ENCODE measurements around the gene OCIAD1. TPM values are rescaled to one million over a fixed set of nuclear protein-coding genes. Genes with fewer than 3 reads are reported as not detected.

Gene OCIAD1
- polyA plus RNA-seq, 3 donors = 112 to 145 (median 139) TPM

DNA sequence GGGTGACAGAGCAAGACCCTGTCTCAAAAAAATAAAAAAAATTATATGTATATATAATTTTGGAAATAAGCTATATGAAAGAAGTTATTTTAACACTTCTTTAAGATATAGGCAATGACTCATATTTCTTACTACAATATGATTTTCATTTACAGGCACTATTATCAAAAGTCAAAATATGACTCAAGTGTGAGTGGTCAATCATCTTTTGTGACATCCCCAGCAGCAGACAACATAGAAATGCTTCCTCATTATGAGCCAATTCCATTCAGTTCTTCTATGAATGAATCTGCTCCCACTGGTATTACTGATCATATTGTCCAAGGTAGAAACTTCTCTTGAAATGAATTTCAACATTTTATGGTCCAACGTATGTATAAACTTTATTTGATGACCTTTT is 20.8 kb downstream of the OCIAD1 start:
- no peaks in the 10 kb centered on the region for H3K9me3 Mint-ChIP-seq
- H3K27me3 ChIP-seq (ENCODE audit: control insufficient read depth in 2 of 2, insufficient read depth in 2 of 2, low read length in 2 of 2) = no peaks in the 10 kb centered on the region
- peaks cover 51 to 56% of the 10 kb centered on the region in 2 donors for H3K36me3 Mint-ChIP-seq
- H3K27ac ChIP-seq (ENCODE audit: low read depth in 1 of 2, low read length in 2 of 2) = no peak overlapping the region
- no peaks in the 10 kb centered on the region for H3K79me2 ChIP-seq (ENCODE audit: insufficient read depth, low read length)
- H3K36me3 ChIP-seq (replicated peaks in 1 of 2; ENCODE audit: control insufficient read depth in 1 of 2, insufficient read depth in 2 of 2, low read length in 2 of 2) = peaks cover 44 to 80% of the 10 kb centered on the region in 2 donors
- no peak overlapping the region for H3K4me3 Mint-ChIP-seq
- no peaks in the 10 kb centered on the region for H3K9me3 ChIP-seq (replicated peaks in 1 of 2; ENCODE audit: control insufficient read depth in 1 of 2, insufficient read depth in 1 of 2, low read length in 2 of 2)
- no peak for DNase-seq
- H3K4me3 ChIP-seq (replicated peaks in 1 of 3; ENCODE audit: low read depth in 2 of 3, low read length in 3 of 3) = no peak overlapping the region
- no peak overlapping the region for H3K4me2 ChIP-seq (replicated peaks; ENCODE audit: extremely low read depth, low read length, poor library complexity, severe bottlenecking)
- H3K4me1 ChIP-seq (ENCODE audit: control insufficient read depth in 1 of 2, insufficient read depth in 2 of 2, low read length in 2 of 2) = no peaks in the 10 kb centered on the region
- no peak overlapping the region for H2AFZ ChIP-seq (ENCODE audit: insufficient read depth, low read depth, low read length, poor library complexity, severe bottlenecking)
- peaks cover 2% of the 10 kb centered on the region for H4K20me1 ChIP-seq (ENCODE audit: insufficient read depth, low read length)
- intact Hi-C loops (cut with micrococcal nuclease) = no loop called here
- no peaks in the 10 kb centered on the region for H3K27me3 Mint-ChIP-seq (ENCODE audit: low read depth in 3 of 3)
- H3K4me1 Mint-ChIP-seq = peaks cover 3% of the 10 kb centered on the region
- no CpG with 5 or more reads among the region's 1 CpG for WGBS (ENCODE audit: insufficient coverage)
- no peak overlapping the region for H3K27ac Mint-ChIP-seq
- H3K9ac ChIP-seq (ENCODE audit: insufficient read depth, low read length, poor library complexity, severe bottlenecking) = no peak overlapping the region
- no peak for TF ChIP-seq CTCF (IDR thresholded peaks at IDR 0.05)

DNA sequence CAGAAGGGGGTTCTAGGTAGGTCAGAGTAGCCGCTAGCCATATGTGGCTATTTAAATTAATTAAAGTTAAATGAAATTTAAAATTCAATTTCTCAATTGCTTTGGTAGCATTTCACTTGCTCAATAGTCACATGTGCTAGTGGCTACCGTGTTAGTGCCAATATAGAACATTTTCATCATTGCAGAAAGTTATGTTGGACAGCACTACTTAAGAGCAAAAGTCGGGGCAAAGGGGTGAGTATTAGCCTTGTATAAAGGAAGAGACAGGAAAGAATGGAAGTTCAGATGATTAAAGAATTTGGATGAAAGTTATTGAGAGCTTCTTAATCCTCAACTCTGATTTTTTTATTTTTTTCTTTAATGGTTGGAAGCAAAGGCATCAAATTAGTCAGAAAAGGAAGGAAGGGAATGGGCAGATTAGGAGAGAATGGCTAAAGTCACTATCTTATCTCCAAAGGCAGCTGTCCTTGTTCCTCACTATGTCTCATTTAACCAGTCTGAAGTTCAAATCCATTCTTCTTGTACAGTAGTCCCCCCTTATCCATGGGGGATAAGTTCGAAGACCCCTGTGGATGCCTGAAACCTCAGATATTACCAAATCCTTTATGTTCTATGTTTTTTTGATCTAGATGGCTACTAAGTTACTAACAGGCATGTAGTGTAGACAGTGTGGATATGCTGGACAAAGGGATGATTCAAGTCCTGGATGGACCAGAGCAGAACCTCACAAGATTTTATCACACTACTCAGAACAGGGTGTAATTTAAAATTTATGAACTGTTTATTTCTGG is 22.9 kb downstream of the OCIAD1 start:
- H3K36me3 Mint-ChIP-seq = peaks cover 58 to 60% of the 10 kb centered on the region in 2 donors
- H3K27ac Mint-ChIP-seq = peak overlapping the region in 1 of 7 donors; percentile 54
- H3K4me1 Mint-ChIP-seq = peaks cover 6% of the 10 kb centered on the region
- Histone ChIP-seq H3K4me1 (ENCODE audit: control insufficient read depth in 1 of 2, insufficient read depth in 2 of 2, low read length in 2 of 2) (no peaks in the 10 kb centered on the region), H3K27me3 (ENCODE audit: control insufficient read depth in 2 of 2, insufficient read depth in 2 of 2, low read length in 2 of 2) (no peaks in the 10 kb centered on the region), H3K9me3 (replicated peaks in 1 of 2; ENCODE audit: control insufficient read depth in 1 of 2, insufficient read depth in 1 of 2, low read length in 2 of 2) (no peaks in the 10 kb centered on the region), H3K9ac (ENCODE audit: insufficient read depth, low read length, poor library complexity, severe bottlenecking) (no peak overlapping the region), H3K36me3 (replicated peaks in 1 of 2; ENCODE audit: control insufficient read depth in 1 of 2, insufficient read depth in 2 of 2, low read length in 2 of 2) (peaks cover 48 to 80% of the 10 kb centered on the region in 2 donors), H4K20me1 (ENCODE audit: insufficient read depth, low read length) (no peaks in the 10 kb centered on the region), H3K4me3 (replicated peaks in 1 of 3; ENCODE audit: low read depth in 2 of 3, low read length in 3 of 3) (no peak overlapping the region), H3K79me2 (ENCODE audit: insufficient read depth, low read length) (no peaks in the 10 kb centered on the region), H3K27ac (ENCODE audit: low read depth in 1 of 2, low read length in 2 of 2) (no peak overlapping the region), H3K4me2 (replicated peaks; ENCODE audit: extremely low read depth, low read length, poor library complexity, severe bottlenecking) (no peak overlapping the region), H2AFZ (ENCODE audit: insufficient read depth, low read depth, low read length, poor library complexity, severe bottlenecking) (no peak overlapping the region)
- no peak for TF ChIP-seq CTCF (IDR thresholded peaks at IDR 0.05)
- peaks cover 0 to 1% (median 0%) of the 10 kb centered on the region in 3 donors for H3K27me3 Mint-ChIP-seq (ENCODE audit: low read depth in 3 of 3)
- DNase-seq = no peak
- H3K4me3 Mint-ChIP-seq = no peak overlapping the region
- H3K9me3 Mint-ChIP-seq = no peaks in the 10 kb centered on the region
- no CpG with 5 or more reads among the region's 4 CpGs for WGBS (ENCODE audit: insufficient coverage)
- intact Hi-C loops (cut with micrococcal nuclease) = no loop called here
